T-helper 1 cell (primary cell): ENCODE results near the gene ZFHX3.

Source experiments
- DNase-seq, 5 donors: peaks; one replicate each; pipeline ENCODE4 v3.0.0-alpha.2; 2012 to 2020

ZFHX3 gene

GRCh38 chr16:72865258-72865657 lies 182.7 kb downstream of the ZFHX3 start:
- no peak for DNase-seq

GRCh38 chr16:72864130-72864833 lies 183.6 kb downstream of the ZFHX3 start:
- no peak for DNase-seq

- DNase-seq: no peak
Observed at GRCh38 chr16:72862090-72862489, 185.8 kb downstream of the ZFHX3 start.

GRCh38 chr16:72860726-72861562 lies 187.0 kb downstream of the ZFHX3 start:
- DNase-seq: no peak

GRCh38 chr16:72859581-72859980 lies 188.3 kb downstream of the ZFHX3 start:
- DNase-seq: no peak

- DNase-seq: no peak
Observed at GRCh38 chr16:72858665-72859493, 189.0 kb downstream of the ZFHX3 start.

GRCh38 chr16:72857834-72858664 lies 189.9 kb downstream of the ZFHX3 start:
- DNase-seq: no peak

GRCh38 chr16:72856797-72857196 lies 191.1 kb downstream of the ZFHX3 start:
- peak in 1 of 5 donors; percentile 8 for DNase-seq

GRCh38 chr16:72854267-72854959 lies 193.5 kb downstream of the ZFHX3 start:
- DNase-seq: no peak

GRCh38 chr16:72853575-72854266 lies 194.2 kb downstream of the ZFHX3 start:
- DNase-seq: no peak

GRCh38 chr16:72852421-72852820 lies 195.5 kb downstream of the ZFHX3 start:
- DNase-seq: no peak

GRCh38 chr16:72850853-72851252 lies 197.1 kb downstream of the ZFHX3 start:
- no peak for DNase-seq

- no peak for DNase-seq
Observed at GRCh38 chr16:72850021-72850420, 197.9 kb downstream of the ZFHX3 start.

GRCh38 chr16:72848759-72849664 lies 198.9 kb downstream of the ZFHX3 start:
- DNase-seq: no peak

GRCh38 chr16:72848028-72848400 lies 199.9 kb downstream of the ZFHX3 start:
- no peak for DNase-seq

- peak in 1 of 5 donors; percentile 5 for DNase-seq
Observed at GRCh38 chr16:72847187-72848027, 200.5 kb downstream of the ZFHX3 start.

GRCh38 chr16:72846594-72846993 lies 201.3 kb downstream of the ZFHX3 start:
- no peak for DNase-seq

GRCh38 chr16:72845322-72846020 lies 202.5 kb downstream of the ZFHX3 start:
- no peak for DNase-seq
